HG02798 (cell line): ENCODE measurements around the gene PHF21A.
A peak's percentile ranks its signal among the peaks of the same experiment; 100 is the strongest.

ENCODE experiments used
- ATAC-seq: cut with Tn5 transposase; IDR thresholded peaks from one replicate; pipeline ENCODE4 v1.9.1; 2021; ENCODE audit warnings: mild to moderate bottlenecking; ENCODE audit not compliant: unreplicated experiment, poor library complexity

Gene PHF21A

DNA sequence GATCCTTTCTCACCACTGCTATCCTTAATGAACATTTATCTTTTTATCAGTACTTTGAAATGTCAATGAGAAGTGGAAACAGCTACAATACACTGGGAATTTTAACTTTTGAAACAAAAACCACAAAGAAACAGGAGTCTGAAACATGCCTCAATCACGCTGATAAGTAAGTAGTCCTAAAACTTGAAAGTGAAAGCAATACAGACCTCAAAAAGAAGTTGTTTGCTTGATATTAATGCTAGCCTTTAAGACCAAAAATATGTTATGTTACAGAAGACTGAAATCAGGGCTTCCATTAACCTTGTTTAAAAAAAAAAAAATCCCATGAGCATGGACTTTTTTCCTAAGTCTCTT, 21.3 kb downstream of the PHF21A start:
- peak; percentile 36 for ATAC-seq

DNA sequence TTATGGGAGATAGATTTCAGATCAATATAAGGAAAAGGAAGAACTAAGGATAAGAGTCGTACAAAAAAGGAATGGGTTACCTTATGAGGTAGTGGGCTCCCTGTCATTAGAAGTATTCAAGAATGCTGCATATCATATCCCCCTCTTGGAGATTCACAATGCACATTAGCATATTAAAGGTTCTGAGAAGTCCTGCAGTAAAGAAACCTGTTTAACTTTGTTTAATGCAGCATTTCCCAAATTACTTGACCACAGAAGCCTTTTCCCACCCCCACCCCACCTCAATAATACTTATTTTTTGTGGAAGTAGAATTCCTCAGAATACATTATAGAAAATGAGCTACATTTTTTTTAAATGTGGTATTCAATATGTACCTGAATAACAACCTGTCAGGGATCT, 30.9 kb downstream of the PHF21A start:
- no peak for ATAC-seq

DNA sequence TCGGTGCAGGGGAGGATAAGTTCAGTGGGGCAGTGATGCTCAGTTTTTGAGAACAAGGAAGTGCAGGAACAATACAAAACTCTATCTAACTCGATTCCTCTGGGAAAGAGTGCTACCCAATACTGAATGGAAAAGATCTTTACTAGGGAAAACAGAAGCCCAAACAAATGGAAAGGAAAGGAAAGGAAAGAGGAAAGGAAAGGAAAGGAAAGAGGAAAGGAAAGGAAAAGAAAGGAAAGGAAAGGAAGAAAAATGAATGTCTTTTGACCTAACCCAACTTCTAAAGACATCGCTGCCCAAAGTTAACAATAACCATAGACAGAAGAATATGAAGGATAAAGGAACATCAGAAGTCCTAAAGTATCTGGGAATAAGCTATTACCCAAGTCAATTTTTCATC, 41.6 kb downstream of the PHF21A start:
- no peak for ATAC-seq

DNA sequence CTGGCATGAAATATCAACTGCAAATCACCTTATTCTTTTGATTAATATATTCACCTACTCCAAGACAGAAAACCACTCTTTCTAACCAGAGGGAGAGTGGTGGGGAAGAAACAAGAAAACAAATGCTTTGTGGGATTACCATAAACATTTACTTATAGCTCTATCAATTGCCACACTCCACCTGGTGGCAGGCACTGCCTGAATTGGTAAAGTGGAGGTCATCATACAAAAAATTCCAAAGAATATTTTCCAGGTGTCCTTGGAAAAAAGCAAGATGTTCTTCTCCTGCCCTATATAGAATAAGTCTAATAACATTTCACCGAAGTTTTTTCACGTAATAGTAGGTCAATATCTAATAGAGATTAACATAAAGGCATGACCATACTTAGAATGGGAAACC, 45.3 kb downstream of the PHF21A start:
- no peak for ATAC-seq

DNA sequence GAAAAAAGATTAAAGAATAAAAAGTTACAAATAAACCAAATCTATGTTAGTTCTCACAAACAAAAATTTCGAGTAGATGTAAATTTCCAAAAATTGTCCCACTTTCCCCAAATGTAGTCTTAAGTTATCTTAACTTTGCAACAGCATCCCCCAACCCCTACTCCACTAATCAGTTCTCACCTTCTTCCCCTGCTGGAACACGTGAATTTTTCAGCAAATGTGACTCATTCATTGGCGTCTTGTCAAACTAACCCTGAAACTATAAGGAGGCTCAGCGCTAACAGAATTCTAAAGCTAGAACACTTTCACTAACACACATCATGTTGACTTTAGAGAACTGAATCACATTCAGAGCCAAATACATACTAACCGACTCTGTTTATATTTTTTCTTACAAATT, 46.1 kb downstream of the PHF21A start:
- ATAC-seq: no peak

DNA sequence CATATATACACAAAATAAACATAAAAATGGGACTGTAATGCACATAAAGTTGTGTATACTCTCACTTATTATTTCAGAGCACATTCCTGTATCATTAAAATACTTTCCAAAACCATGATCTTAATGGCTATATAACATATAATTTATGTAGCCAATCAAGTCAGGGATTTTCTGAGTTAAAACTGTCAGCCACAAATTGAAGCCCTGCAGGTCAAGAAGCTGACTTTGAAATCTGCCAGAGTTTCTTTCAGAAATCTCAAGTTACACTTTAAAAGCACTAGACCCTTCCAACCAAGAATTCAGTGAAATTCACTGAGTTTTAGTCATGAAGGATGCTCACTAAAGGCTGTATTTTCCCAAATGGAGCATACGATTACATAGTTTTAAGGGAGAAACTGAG, 47.6 kb downstream of the PHF21A start:
- ATAC-seq: no peak

DNA sequence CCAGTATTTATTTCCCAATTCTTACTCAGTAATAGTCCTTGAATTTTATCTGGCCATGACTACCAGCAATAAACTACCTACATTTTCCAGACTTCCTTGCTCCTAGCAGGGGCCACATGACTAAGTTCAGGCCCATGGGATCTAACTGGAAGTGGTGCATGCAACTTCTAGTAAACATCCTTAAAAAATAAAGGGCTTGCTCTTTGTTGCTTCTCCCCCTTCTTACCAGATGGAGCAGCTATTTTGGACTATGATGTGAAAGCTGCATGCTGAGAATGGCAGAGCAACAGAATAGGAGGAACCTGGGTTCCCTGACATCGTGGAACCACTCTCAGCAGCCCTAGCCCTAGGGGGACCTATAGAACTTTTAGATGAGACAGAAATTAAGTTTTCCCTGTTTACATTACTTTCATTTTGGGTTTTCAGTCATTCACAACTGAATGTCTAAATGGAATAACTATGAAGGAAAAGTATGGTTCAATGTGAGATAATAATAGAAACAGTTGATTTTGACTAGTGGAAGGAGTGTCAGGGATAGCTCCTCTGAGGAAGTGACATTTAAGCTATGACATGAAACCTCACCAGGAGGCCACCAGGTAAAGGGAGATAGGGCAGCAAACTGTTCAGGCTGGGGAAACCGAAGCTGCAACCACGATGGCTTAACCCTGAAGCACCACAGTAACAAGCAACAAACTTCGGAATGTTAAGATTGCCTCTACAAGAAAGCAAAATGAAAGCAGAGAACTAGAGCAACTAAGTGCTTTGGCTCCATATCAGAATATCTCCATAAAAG, 48.9 kb downstream of the PHF21A start:
- no peak for ATAC-seq

DNA sequence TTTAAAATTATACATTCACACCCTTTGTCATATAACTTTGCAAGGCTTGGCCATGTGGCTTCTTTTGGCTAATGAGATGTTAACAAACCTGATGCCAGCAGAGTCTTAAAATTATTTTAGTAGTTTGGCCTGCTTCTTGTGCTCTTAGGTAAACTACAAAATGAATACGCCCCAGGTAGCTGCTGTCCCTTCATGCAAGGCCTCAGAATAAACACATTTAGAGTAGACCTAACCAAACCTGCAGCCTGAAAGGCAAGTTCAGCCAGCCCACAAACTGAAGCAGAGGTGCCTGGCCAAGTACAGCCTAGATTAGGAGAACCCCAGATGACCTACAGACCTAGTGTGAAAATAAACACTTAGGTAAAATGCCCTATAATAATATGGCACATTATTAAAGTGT, 50.2 kb downstream of the PHF21A start:
- no peak for ATAC-seq

DNA sequence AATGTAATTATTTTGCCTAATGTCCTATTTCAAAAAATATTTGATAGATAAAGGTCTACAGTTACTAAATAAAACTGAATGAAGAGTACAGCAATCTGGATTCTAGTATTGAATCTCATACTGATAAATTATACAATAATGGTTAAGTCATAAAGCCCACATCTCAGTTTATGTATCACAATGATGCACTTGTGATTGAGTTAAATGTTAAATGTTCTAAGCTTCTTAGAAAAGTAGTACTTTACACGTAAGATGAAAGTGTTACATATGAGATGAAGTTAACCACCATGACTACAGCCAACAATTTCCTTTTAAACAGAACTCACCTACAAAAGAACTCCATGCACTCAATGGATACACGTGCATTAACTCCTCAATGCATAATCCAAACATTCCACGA, 51.7 kb downstream of the PHF21A start:
- ATAC-seq: no peak

DNA sequence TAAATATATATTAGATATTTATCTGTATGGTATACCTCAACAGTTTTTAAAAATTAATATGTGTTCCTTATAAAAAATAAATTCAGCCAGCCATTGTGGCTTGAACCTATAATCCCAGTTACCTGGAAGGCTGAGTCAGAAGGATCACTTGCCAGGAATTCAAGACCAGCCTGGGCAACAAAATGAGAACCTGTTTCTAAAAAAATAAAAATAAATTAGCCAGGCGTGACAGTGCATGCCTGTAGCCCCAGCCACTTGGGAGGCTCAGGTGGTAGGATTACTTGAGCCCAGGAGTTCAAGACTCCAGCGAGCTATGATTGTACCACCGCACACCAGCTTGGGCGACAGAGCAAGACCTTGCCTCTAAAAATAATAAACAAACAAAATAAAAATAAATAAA, 54.9 kb downstream of the PHF21A start:
- no peak for ATAC-seq

DNA sequence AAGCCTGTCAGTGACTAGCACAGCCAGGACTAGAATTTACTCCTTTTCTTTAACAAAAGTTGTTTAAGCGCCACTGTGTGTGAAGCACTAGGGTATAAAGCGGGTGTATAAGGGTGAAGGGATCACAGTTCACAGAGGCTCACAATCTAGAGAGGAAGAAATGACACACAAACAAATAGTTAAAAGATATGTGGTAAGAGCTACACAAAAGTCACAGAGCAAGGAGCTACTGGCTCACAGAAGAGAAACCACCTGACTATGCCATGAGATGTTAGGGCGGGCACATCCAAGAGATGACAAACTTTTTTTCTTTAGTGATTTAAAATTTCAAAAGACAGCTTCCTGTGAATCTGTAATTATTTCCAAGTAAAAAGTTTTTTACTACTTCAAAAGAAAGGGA, 55.6 kb downstream of the PHF21A start:
- no peak for ATAC-seq

DNA sequence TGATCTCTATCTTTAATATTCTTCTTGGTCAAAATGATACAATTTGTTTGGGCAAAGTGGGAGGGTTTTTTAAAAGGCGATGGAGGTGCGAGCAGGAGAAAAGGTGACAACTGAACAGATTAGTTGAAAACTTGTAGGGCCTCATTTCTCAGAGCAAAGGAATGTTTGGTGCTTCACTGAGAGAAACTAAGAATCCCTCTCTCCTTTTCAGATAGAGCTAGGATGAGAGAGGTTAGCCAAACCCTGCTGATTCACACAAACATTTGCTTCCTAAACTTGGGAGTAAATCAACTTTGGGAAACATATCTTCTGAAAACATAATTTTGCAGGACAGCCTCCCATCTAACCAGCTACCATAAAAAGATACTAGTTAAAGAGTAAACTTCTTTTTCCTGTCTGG, 57.0 kb downstream of the PHF21A start:
- ATAC-seq: no peak

DNA sequence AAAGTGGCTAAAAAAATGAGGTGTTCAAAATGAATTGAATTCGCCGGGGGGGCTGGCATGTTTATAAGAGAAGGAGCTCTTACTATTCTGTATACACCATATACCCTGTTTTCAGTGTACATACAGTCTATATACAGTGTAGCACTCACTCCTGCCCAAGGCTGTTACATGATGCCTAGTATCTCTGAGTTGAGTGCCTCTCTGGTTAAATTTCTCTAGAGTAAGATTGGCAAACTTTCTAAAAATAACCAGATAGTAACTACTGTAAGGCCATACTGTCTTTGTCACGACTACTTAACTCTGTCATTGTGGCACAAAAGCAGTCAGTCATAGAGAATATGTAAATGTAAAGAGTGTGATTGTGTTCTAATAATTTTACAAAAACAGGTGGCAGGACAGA, 58.1 kb downstream of the PHF21A start:
- no peak for ATAC-seq

DNA sequence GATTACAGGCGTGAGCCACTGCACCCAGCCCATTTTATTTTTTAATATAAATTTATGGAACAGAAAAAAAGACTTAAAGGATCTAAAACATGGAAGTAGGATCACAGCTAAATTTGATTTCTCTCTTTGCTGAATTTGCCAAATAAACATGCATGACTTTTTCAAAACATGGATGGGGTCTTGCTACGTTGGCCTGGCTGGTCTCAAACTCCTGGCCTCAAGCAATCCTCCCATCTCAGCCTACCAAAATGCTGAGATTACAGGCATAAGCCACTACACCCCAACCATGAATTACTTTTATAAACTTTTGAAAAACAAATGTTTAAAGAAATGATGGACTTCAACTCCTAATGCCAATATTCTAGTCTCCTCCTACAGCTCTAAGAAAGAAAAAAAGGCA, 61.2 kb downstream of the PHF21A start:
- ATAC-seq: no peak

DNA sequence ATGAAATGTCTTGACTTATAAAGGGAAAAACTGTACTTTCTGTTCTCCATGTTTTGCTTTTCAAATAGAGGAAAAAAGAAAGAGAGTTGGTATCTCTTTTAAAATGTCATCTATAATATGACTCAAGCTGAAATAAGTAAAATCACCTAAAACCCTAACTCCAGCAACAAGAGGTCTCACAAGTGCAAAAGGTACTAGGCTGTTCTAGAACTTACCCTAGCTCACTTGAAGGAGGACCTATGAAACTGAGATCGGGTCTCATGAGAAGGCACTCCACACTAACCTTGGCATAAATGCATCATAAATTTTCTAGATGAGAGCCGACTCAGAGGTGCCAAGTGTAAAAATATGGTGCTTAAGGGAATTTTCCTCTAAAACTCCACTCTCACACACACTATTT, 63.8 kb downstream of the PHF21A start:
- no peak for ATAC-seq

DNA sequence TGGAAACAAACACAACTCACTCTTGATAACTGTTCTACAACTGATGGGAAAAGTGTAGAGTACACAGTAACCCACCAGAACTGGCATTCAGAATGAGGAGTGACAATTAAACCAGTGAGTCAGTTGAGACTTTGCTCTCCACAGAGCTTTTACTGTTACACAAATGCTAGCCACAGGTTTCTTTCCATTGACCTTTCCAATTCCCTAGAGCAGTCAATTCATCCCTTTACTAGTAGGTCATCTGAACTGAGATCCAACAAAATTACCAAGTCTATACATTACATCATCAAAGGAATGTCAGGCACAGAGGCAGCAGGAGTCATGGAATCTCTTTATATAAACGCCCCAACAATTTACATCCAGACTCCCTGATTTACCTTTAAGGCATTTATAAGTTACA, 65.9 kb downstream of the PHF21A start:
- no peak for ATAC-seq

DNA sequence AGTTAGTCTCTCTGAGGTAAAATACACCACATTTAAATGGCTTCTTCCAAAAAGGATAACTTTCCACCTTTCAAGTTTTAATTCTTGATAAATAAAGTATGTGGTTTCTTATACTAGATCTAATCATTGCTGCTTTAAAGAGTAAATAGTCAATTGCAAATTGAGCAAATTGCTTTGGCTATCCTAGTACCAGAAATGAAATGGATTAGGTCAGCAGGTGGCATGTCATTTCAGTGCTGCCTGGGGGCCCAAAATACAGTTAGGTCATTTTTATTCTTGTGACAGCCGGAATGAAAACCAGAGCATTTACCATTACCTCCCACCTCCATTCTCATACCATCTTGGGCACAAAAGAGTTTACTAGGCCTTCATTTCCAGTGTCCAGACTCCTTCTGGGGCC, 70.2 kb downstream of the PHF21A start:
- ATAC-seq: no peak

DNA sequence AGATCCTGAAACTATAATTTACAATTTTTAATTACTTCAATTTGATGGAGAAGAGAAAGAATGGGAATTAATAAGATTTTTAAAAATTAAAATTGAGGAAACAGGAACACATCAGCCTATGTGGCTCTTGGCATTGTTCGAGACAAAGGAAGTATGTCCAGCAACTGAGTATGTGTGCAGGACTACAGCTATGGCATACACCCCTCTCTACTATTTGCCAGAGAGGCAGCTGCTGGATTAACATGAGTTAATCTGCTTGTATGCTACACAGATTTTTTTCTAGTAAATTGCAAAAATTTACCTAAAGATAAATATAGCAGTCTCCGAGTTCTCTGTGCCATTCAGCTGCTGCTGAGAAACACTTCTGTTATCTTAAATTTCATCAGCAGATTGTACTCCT, 70.6 kb downstream of the PHF21A start:
- ATAC-seq: no peak

DNA sequence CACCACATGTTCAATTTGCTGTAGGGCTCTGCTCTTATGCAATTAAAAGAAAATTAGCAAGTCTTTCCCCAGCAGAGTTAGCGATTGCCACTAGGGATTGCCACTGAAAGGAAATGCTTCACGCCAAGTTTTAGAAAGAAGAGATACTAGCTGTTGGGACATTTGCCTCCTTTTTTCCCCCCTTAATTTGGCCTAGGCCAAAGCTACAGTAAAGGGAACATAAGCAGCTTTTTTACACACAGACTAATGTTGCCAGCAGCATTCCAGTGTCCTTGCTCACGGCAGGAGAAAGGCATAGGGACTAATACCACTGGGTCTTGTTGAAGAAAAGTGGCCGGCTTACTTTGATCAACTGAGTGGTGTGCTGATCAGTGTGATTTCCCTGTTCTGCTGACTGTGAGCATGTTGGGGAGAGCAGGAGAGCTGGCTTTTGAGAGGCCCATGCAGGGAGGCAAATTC, 71.2 kb downstream of the PHF21A start:
- ATAC-seq: no peak

DNA sequence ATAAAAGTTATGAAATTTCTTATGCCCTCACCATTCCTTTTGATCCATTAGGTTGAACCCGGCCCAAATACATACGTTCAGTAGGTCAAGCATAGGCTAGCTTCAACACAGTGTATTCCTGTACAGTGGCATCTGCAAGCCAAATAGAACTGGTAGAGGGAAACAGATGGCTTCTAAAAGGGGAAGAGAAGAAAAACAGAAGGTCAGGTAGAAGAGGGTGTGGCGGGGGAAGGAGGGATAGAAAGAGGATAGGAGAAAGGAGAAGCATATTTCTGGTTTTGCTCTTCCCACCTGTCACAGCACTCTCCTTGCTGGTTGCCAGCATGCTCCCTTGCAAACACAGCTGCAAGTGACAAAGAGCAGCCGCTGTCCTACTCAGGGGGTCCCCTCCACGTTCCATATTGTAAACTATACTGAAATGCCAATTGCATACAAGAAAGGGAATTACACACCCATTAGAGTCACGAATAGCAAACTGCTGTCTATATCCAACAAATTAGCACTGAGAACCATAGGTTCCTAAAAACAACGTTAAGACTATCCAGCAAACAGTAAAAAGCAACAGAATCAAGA, 71.8 kb downstream of the PHF21A start:
- ATAC-seq: no peak

DNA sequence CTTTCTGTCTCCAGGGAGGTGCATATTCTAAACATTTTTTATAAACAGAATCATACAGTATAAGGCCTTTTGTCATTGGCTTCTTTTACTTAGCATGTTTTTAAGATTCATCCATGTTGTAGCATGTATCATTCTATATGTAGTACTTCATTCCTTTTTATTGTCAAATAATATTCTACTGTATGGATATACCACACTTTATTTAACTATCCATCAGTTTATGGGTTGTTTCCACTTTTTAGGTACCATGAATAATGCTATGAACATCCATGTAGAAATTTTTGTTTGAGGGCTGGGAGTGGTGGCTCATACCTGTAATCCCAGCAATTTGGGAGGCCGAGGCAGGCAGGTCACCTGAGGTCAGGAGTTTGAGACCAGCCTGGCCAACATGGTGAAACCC, 73.1 kb downstream of the PHF21A start:
- no peak for ATAC-seq

DNA sequence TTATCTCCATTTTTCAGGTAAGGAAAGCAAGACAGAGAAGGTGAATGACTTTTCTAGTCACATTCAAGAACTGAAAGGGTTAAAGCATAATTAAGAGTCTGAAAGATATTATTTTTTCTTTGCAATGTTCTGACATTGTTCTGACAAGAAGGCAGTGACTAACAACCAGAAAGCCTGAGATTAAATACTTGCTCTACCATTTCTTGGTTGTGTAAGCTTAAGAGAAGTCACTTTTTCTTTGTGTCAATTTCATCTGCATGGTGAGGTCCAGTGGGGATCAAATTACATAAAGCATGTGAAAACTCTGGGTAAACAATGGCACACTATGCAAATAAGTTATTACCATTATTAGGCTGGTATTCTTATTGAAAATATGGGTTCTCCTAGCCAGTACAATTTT, 73.7 kb downstream of the PHF21A start:
- ATAC-seq: no peak
